ENCODE measurements around the gene PAQR5.
"Not testable (repeated sequence)": the region's sequence is repeated elsewhere in the genome, so short reads cannot be mapped to it uniquely, and the experiment has no call there.

The PAQR5 gene

DNA sequence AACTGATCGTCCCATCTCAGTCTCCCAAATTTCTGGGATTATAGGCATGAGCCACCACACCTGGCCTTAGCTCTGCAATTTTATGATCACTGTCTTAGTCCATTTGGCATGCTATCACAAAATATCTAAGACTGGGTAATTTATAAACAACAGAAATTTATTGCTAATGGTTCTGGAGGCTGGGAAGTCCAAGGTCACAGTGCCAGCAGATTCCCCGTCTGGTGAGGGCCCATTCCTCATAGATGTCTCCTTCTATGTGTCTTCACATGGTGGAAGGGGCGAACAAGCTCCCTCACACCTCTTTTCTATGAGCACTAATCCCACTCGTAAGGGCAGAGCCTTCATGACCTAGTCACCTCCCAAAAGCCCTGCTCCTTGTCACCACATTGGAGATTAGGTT, 60.1 kb downstream of the PAQR5 start:
- no peak for DNase-seq

DNA sequence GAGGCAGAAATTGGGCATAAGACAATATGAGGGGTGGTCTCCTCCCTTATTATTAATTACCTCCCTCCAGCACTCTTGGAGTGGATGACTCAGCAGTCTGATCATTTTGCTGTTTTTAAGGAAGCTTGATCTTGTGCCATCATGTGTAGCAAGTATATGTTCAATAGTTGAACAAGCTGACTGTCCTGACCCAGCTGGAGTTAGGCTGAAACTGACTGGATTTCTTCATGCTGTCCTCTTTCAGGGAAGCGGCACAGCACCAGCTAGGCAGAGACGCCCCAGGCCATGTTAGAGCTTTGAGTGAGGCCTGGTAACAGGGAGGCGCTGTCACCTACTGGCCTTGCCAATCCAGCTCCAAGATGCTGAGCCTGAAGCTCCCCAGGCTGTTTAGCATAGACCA, 61.0 kb downstream of the PAQR5 start:
- no peak for DNase-seq

DNA sequence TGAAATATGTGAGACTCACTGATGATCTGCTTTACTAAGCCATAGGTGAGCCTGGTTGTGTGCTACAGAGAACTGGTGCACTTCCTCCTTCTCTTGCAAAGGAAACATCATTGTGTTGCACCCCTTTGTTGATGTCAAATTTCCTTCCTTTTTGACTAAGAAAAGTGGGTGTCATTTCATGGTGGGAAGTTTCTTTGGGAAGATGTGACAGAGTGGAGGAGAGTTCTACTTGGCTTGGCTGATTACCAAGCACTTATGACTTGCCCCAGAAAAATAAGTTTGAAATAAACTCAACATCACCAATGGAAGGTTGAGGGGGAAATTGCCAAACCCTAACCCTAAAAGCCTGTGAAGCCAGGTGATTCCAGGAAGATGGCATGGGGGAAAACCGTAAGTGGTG, 61.9 kb downstream of the PAQR5 start:
- DNase-seq = no peak

DNA sequence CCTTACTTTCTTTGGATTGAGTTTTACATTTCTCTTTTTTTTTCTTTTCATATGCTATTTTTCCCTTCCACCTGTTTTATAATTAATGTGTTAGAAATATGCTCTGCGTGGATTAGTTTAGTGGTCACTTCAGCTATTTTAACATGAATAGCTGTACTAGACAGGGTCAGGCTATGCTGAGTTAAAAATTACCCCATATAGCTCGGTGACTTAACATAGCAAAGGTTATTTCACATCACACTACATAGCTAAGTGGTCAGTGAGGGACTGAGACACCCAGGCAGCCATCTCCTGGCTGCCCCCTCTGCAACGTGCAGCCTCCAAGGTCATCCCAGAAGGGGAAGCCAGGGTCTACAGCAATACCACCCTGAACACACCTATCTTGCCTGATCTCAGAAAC, 68.5 kb downstream of the PAQR5 start:
- DNase-seq = no peak

DNA sequence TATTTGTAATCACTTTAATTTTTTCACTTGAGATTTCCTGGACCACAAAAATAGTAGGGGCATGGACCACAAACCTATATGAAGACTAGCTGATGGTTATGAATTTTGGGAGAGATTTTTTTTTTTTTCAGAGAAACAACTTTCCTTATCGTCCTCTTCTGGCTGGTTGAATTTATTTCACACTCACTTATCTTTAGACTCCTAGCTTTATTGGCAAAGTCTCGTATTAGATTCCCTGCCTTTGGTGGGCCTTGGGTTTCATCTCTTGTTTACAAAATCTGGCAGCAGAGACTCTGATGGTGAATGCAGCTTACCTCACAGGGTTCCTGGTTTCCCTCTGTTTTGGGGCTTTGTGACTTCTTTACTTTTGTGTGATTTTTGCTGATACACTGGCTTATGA, 70.9 kb downstream of the PAQR5 start:
- DNase-seq = no peak

DNA sequence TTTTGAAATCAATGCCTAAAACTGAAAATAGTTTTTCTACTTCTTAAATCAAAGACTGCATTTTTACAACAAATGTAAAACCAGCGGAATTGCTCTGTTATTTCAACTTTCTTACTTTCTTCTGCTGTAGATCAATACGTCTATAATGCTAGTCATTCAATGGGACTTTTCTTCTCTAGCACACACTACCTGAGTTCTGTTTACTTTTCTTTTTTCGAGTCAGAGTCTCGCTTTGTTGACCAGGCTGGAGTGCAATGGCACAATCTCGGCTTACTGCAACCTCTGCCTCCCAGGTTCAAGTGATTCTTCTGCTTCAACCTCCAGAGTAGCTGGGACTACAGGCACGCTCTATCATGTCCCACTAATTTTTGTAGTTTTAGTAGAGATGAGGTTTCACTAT, 74.7 kb downstream of the PAQR5 start:
- no peak for DNase-seq

DNA sequence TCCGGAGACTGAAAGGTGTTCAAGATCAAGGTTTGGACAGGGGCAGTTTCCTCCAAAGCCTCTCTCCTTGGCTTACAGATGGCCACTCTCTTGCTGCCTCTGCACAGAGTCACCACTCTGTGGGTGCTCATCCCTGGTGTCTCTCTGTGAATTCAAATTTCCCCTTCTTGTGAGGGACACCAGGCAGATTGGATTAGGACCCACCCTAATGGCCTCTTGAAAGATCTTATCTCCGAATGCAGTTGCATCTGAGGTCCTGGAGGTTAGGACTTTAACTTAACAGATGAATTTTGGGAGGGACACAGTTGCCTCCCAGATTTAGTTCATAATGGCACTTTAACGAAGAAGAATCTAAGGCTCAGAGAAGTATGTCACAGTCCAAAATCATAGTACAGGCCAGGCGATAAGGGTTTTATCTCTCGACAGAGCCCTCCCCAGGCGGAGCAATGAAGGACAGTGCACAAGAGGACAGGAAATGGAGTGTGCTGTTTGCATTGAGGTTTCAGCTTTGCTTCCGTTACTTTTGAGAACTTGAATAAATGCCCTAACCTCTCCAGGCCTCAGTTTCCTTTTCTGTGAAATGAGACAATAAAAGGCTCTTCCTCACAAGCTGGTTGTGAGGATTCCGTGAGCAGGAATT, 76.6 kb downstream of the PAQR5 start:
- DNase-seq = no peak

DNA sequence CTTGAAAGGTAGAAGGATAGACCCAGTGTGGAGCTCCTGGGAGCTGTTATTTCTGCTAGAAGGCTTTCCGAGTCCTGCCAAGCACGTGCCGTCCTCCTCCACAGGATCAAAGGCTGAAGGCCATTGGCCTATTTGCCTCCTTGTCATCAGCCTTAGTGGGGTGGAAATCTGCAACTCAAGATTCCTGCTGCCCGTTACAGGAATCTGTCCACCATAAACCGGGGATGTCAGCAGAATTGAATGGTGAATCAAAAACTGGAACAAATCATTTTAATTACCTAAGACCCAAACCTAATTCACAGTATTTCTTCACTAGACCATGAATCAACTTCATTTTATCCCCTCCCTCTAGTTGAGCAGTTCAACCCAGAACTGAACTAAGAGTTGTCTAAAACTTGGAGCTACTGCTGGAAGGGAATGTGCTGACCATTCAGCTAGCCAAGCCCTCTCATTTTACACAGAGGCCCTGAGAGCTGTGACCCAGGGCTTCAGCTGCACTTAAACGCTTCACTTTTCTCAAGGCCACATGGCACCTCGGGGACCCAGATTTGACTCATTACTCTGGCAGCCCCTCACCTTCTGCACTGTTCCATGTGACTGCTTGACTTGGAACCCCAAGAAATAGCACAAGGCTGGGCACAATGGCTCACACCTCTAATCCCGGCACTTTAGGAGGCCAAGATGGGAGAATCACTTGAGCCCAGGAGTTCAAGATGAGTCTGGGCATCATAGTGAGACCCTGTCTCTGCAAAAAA, 78.7 kb downstream of the PAQR5 start:
- no peak for DNase-seq

DNA sequence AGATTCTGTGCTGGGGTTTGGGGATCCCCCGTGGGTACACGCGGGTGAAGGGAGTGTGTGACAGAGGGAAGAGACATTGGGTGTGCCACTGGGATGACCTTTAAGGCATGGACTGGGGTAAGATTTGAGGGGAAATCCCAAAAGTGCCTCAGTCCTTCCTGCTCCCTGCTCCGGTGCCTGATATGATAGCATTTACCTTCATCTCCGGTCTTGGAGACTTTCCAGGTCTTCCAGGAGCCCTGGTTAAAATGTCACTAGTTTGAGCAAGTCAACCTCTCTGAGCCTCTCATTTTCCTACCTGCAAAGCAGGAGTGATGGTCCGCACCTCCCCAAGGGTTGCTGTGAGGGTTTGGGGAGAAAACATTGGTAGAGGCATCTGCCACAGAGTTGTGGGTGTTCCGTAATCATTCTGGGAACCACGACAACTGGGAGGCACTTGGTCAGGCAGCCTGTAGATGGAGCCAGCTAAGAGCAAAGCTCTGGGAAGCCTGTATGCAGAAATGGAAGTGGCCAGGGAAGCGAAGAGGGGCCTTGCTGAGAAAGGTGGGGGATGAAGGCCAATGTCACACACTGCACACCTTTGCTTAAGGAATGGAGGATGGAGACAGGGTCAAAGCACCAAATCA, 81.5 kb downstream of the PAQR5 start:
- peak; percentile 7 to 27 for DNase-seq

DNA sequence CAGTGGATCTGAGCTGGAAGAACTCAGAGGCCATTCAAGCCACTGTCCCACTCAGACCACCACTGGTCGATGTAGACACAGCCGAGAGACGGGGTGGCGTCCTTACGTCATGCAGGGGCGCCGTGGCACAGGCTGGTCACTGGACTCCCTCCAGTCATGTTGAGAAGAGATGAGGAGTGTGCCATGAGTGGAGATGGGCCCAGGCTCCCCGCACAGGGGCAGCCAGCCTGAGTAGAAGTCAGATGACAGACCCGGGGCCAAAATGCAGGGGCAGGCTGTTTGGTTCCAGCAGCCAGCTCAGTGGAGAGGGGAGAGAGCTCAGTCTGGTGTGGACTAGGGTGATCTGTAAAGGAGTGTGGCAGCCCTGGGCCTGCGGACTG, 82.0 kb downstream of the PAQR5 start:
- DNase-seq = no peak

DNA sequence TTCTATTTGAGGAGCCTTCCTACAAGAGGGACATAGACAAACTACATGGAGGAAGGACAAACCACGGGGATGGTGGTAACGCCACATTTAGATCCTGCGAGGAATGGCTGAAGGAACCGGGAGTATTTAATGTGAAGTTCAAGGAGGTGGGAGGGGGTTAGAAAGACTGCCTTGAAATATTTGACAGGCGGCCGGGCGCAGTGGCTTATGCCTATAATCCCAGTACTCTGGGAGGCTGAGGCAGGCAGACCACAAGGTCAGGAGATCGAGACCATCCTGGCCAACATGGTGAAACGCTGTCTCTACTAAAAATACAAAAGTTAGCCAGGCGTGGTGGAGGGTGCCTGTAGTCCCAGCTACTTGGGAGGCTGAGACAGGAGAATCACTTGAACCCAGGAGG, 83.5 kb downstream of the PAQR5 start:
- not testable (repeated sequence) for DNase-seq

DNA sequence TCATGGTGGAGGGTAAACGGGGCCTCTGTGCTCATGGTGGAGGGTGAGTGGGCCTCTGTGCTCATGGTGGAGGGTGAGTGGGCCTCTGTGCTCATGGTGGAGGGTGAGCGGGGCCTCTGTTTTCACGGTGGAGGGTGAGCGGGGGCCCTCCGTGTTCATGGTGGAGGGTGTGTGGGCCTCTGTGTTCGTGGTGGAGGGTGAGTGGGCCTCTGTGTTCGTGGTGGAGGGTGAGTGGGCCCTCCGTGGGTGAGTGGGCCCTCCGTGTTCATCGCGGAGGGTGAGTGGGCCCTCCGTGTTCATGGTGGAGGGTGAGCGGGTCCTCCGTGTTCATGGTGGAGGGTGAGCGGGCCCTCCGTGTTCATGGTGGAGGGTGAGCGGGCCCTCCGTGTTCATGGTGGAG, 85.4 kb downstream of the PAQR5 start:
- DNase-seq = not testable (repeated sequence)

DNA sequence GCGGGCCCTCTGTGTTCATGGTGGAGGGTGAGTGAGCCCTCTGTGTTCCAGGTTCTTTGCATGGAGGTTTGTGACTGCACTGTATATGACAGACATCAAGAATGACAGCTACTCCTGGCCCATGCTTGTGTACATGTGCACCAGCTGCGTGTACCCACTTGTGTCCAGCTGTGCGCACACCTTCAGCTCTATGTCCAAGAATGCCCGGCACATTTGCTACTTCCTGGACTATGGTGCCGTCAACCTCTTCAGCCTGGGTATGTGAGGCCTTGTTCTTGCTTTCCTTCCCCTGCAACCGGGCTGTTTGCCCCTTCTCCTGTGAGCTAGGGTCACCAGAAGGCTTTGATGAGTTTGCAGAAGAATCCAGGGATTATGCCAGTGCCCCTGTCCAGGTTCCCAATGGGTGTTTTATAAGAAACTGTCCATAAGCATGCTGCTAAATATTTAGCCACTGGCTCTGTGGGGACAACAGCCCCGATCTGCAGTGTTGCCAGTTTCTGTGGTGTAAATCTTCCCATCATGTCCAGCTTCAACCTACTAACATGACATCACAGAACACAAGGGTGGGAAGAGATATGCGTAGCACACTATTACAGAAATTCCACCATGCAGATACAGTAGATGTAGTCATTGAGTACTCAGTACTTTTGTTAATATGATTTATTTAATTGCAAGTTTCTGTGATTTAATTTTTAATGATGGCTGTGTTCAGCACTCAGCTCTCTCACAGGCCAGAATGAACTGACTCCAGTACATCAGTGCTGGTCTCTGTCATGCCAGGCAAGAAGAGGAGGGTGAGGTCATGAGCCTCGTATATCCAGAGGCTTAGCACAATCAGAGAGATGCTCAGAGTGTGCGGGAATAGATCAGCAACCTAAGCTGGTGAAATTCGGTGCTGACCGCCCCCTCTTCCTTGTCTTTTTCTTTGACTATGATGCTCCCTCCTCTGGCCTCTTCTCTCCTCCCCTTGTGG, 86.2 kb downstream of the PAQR5 start:
- no peak for DNase-seq

DNA sequence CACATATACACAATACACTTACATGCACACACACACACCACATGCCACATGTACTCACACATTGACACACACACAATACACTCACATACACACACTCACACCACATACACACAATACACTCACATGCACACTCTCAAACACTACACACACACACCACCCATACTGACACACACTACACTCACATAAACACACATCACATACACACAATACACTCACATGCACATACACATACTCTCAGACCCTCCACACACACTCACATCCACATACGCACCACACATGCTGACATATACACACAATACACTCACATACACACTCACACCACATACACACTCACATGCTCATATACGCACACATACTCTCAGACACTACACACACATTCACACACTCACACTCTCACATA, 87.1 kb downstream of the PAQR5 start:
- no peak for DNase-seq

DNA sequence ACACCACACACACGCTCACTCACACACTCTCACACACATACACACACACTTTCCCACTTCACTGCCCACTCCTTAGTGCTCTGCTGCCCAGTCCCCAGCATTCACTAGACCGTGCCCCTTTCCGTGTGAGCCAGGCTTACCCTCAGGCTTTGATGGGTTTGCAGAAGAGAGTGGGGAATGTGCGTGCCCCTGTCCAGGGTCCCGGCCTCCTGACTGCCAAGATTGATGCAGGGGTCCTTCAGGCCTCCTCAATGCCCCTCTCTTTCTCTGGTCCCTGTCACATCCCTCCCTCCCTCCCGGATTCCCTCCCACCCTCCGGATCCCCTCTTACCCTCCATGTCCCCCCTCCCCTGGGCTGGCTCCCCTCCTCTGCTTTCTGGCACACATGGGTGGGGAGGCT, 87.6 kb downstream of the PAQR5 start:
- no peak for DNase-seq

DNA sequence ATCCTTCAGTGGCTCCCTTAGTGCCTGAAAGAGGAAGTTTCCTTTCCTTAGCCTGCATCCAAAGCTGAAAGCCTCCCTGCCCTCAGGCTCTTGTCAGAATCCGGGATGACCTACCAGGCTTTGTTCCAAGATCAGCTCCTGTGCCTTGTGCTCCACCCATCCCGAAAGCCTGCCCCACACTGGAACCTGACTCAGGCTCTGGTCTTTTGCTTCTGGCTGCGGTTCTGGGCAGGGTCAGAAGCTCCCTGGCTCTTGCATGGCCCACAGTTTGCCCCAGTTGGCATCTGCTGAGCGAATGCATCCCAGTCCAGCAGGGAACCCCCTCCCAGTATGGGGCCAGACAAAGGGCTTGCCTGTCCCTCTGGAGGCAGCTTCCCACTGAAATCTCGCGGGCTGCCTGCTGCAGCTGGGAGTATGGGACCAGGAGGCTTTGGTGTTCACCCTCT, 89.6 kb downstream of the PAQR5 start:
- DNase-seq = no peak

DNA sequence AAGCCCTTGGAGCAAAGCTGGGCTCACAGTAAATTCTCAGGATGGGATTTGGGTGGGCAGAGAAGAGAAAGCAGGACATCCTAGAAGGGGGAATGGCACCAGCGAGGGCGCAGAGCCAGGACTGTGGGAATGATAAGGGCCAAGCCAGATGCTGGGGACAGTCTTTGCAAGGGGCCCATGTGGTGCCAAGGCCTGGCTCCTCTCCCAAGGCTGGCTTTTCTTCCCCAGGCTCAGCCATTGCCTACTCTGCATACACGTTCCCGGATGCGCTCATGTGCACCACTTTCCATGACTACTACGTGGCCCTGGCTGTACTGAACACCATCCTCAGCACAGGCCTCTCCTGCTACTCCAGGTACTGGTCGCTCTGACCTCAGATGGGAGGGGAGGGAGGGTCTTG, 90.7 kb downstream of the PAQR5 start:
- DNase-seq = no peak

DNA sequence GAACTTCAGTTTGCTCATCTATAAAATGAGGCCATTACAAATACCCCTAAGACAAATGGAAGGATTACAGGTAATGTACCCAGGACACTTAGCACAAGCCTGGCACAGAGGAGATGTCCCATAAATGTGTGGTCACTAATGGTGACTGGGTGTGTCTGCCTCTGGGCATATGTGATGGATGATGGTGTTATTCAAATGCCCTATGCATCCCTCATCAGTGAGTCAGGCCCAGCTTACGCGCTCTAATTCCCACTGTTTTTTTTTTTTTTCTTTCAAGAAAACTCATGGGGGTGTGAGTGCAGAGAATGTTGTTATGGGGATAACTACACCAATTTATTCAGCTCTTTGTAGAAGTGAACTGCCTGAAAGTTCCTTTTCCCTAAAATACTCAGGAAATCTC, 91.9 kb downstream of the PAQR5 start:
- no peak for DNase-seq

DNA sequence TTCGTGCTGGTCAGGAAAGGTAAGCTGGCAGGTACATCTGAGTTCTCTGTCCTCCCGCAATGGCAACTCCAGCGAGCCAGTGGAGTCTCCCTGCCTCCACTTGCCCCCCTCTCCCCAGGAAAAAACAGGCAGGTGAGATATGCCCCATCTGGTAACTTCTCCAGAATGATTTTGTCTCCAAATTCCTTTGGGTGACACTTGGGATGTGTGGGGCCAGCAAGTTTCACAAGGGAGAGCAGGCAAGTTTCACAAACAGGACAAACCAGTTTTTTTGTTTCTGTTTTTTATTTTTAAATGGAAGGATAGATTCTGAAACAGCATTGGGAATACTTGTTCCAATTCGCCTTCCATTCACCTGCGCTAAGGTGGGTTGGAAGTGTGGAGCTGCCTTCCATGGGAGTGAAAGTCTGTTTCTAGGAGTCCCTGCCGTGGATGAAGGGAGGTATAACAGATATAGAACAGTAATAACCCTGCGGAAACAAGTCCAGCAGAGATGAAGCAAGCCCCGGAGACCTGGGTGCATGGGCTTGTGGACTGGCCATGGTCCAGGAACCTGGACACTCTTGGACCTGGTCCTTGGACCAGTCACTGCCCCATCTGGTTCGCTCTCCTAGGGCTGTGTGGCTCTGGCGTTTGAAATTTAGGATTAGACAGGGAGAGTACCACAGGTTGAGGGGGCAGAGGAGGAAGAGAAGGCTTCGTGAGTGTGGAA, 92.5 kb downstream of the PAQR5 start:
- DNase-seq = no peak

DNA sequence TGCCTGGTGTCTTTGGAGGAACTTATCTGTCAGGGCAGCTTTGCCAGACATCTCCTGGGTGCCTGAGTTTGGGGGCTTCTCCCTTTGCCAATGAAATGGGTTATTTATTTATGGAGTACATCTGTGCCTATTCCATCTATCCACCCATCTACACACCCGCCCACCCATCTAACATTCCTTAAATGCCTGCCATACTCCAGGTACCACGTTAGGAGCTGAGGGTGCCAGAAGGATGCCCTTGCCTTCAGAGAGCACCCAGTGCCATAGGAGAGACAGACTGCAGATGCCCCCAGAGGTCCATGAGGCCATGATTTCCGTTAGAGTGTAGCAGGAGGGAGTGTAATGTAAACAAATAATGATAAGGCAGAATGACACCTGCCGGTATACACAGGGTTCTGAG, 93.6 kb downstream of the PAQR5 start:
- no peak for DNase-seq

DNA sequence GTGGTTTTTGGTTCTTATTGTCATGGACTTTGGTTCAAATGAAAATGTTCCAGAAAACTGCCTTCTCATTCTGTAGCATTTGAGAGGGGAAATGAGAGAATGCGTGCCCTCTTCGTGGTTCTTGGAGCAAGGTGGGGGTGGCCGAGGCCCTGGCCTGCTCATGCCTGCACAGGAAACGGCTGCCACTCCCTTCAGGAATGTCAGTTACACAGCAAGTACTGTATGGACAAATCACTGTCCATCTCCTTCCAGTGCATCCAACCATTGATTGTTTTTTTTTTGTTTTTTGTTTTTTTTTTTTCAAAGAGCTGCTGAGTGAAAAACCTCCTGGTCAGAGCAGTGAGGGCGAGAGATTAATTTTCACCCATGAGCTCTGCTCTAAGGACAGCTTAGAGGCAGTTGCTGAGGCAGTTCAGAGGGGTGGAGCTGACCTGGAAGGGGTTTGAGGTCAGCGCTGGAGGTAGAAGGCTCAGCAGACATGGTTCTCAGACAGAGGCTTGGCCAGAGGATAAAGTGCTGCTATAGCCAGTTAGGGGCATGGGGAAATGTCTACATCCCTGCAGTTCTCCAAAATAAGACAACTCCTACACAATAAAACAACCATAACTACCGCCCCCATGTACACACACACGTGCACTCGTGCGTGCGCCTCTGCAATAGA, 95.2 kb downstream of the PAQR5 start:
- DNase-seq = no peak
